ENCODE data around the gene CRK. TPM values are rescaled to one million over a fixed set of nuclear protein-coding genes. Genes with fewer than 3 reads are reported as not detected.

The CRK gene
- total and polyA plus RNA-seq, 2 of the 4 experiments (the other 2 are of a cell fraction): 57.6 to 100 TPM

DNA sequence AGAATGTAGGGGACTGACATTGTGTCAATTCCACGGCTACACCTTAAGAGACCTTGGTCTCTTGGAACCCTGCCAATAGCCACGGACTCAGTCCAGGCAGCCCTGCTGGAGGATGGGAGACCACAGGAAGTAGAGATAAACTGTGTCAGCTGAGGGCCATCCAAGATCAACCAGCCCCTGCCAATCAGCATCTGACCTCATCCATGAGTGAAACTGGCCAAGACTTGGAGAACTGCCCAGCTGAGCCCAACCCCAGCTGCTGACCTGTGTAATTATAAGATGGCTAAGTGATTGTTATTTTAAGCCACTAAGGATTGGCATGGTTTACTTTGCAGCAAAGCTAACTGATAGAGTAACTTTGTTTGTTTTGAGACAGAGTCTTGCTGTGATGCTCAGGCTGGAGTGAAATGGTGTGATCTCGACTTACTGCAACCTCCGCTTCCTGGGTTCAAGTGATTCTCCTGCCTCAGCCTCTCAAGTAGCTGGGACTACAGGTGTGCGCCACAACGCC lies 42.7 kb downstream of the CRK start:
- intact Hi-C loops (cut with micrococcal nuclease) (no loop called here), dilution Hi-C loops (cut with HindIII; ENCODE audit: low sequenced_read_pairs, unreplicated experiment) (no loop called here), in situ Hi-C loops (cut with MboI; ENCODE audit: low sequenced_read_pairs) (no loop called here)
- POLR2A ChIA-PET (ENCODE audit: unreplicated experiment): no interaction called here
- ATAC-seq (ENCODE audit: low read depth): peak; percentile 80
- no peak overlapping the region for H2BK5ac ChIP-seq (ENCODE audit: low read depth, low read length, poor library complexity, severe bottlenecking)
- H4K91ac ChIP-seq (ENCODE audit: insufficient read depth, low read depth, low read length): no peak overlapping the region
- no peak overlapping the region for H3K14ac ChIP-seq (replicated peaks; ENCODE audit: low read depth, low read length)
- no peaks in the 10 kb centered on the region for H3K9me3 ChIP-seq (ENCODE audit: control insufficient read depth, insufficient read depth, low read length)
- H3K9ac ChIP-seq (ENCODE audit: low read depth, low read length): no peak overlapping the region
- no peak overlapping the region for H4K5ac ChIP-seq (ENCODE audit: low read depth, low read length)
- no peak overlapping the region for H3K23ac ChIP-seq (ENCODE audit: low read depth, low read length)
- H3K4me3 ChIP-seq (ENCODE audit: insufficient read depth, low read depth, low read length): no peak overlapping the region
- H3K79me1 ChIP-seq (ENCODE audit: low read depth in 1 of 2, low read length in 2 of 2): peaks cover 0 to 42% of the 10 kb centered on the region in 2 experiments; a peak in 3 of 4 replicates
- peaks cover 1% of the 10 kb centered on the region; the same call in 1 of the 2 replicates for H3K4me1 ChIP-seq (ENCODE audit: control insufficient read depth, insufficient read depth, low read length)
- no peak for TF ChIP-seq BHLHE40 (IDR thresholded peaks at IDR 0.05; ENCODE audit: low read depth, low read length)
- TF ChIP-seq MAFK (IDR thresholded peaks at IDR 0.05; ENCODE audit: low read depth, low read length): no peak
- no peak for TF ChIP-seq NFE2L2 (IDR thresholded peaks at IDR 0.05; ENCODE audit: low read depth, low read length)
- TF ChIP-seq CEBPB (IDR thresholded peaks at IDR 0.05; ENCODE audit: low read depth, low read length): no peak
- TF ChIP-seq CHD1 (IDR thresholded peaks at IDR 0.05; ENCODE audit: low read depth, low read length): no peak
- TF ChIP-seq, protein P1, sequence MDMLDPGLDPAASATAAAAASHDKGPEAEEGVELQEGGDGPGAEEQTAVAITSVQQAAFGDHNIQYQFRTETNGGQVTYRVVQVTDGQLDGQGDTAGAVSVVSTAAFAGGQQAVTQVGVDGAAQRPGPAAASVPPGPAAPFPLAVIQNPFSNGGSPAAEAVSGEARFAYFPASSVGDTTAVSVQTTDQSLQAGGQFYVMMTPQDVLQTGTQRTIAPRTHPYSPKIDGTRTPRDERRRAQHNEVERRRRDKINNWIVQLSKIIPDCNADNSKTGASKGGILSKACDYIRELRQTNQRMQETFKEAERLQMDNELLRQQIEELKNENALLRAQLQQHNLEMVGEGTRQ (IDR thresholded peaks at IDR 0.05; ENCODE audit: low read depth, low read length): no peak
- no peak for TF ChIP-seq SMC3 (IDR thresholded peaks at IDR 0.05; ENCODE audit: low read depth, low read length)
- no peak for TF ChIP-seq RFX5 (IDR thresholded peaks at IDR 0.05; ENCODE audit: low read depth, low read length)
- no peaks in the 10 kb centered on the region for H3K27me3 ChIP-seq (ENCODE audit: control insufficient read depth, insufficient read depth, low read length)
- H3K4ac ChIP-seq (ENCODE audit: low read depth, low read length): no peak overlapping the region
- H3K27ac ChIP-seq (ENCODE audit: insufficient read depth, low read length): no peak overlapping the region
- H4K8ac ChIP-seq (ENCODE audit: low read depth in 2 of 2, low read length in 2 of 2): no peak overlapping the region
- CTCF ChIA-PET: interaction anchor here (0.6 to 1.1 kb wide), 2 partner anchors 48 to 169 kb away, joined by 3 to 5 read pairs; no protein-coding TSS in a partner anchor
- WGBS, 2 experiments (ENCODE audit: extremely low coverage in 2 of 2, insufficient read length in 1 of 2): no CpG with 5 or more reads among the region's 6 CpGs
- peak; percentile 86 for DNase-seq
- no peak overlapping the region for H2AK5ac ChIP-seq (ENCODE audit: low read depth, low read length)
- no peak overlapping the region for H3K4me2 ChIP-seq (ENCODE audit: low read depth, low read length)
- H3K56ac ChIP-seq (ENCODE audit: extremely low read depth, insufficient read depth, low read length): no peak overlapping the region
- H4K20me1 ChIP-seq (ENCODE audit: insufficient read depth, low read length): peaks cover 12% of the 10 kb centered on the region
- H2BK120ac ChIP-seq (ENCODE audit: low read depth, low read length): no peak overlapping the region
- no peak overlapping the region for H3K18ac ChIP-seq (ENCODE audit: low read depth, low read length)
- no peak overlapping the region for H2BK15ac ChIP-seq (ENCODE audit: low read depth, low read length)
- BruUV-seq (replicated peaks): no TSS peak
- H2BK20ac ChIP-seq (ENCODE audit: low read depth, low read length): 0 out of 2 replicates have a peak overlapping the region, but pooled peaks have one; percentile 37
- H2AK9ac ChIP-seq (replicated peaks; ENCODE audit: low read depth, low read length, poor library complexity): no peak overlapping the region
- peaks cover 4% of the 10 kb centered on the region; the same call in 1 of the 2 replicates for H3K9me1 ChIP-seq (ENCODE audit: insufficient read depth, low read length)
- peaks cover 5% of the 10 kb centered on the region; the same call in 1 of the 2 replicates for H3K36me3 ChIP-seq (ENCODE audit: control insufficient read depth, insufficient read depth, low read length)
- peak overlapping the region; percentile 70 for H2AFZ ChIP-seq (replicated peaks; ENCODE audit: low read length, poor library complexity)
